Loucy (cell line): ENCODE results near the gene RPA3.

ENCODE experiments used
- H2AFZ ChIP-seq: fragments of 200-600 bp; sonication (generic); 2 replicates; pipeline ENCODE4 v1.6.0; 2016; ENCODE audit warnings: antibody characterized with exemption, mild to moderate bottlenecking, low read length, moderate library complexity
- H3F3A ChIP-seq: fragments of 200-600 bp; 2 replicates; pipeline ENCODE4 v1.6.0; 2016; ENCODE audit warnings: antibody characterized with exemption, low read depth, mild to moderate bottlenecking
- H3K27me3 ChIP-seq: fragments of 200-600 bp; sonication (generic); 2 replicates; pipeline ENCODE4 v1.6.1; 2014; ENCODE audit warnings: low read length, mild to moderate bottlenecking; ENCODE audit not compliant: insufficient read depth, poor library complexity, severe bottlenecking
- H3K36me3 ChIP-seq: fragments of 200-600 bp; sonication (generic); 2 replicates; pipeline ENCODE4 v1.6.1; 2016; ENCODE audit warnings: low read length; ENCODE audit not compliant: insufficient read depth
- H3K4me1 ChIP-seq: fragments of 200-600 bp; sonication (generic); 2 replicates; pipeline ENCODE4 v1.5.1; 2014; ENCODE audit warnings: low read length, mild to moderate bottlenecking; ENCODE audit not compliant: insufficient read depth, poor library complexity, severe bottlenecking
- H3K4me2 ChIP-seq: fragments of 200-600 bp; sonication (generic); 2 replicates; pipeline ENCODE4 v1.6.0; 2014; ENCODE audit warnings: antibody characterized with exemption, low read length, low read depth, mild to moderate bottlenecking; ENCODE audit not compliant: poor library complexity, severe bottlenecking
- H3K4me3 ChIP-seq: fragments of 200-600 bp; sonication (generic); 2 replicates; pipeline ENCODE4 v1.5.1; 2014; ENCODE audit warnings: low read length, mild to moderate bottlenecking, mixed read lengths; ENCODE audit not compliant: poor library complexity, severe bottlenecking
- H3K79me2 ChIP-seq: fragments of 200-600 bp; sonication (generic); 2 replicates; pipeline ENCODE4 v1.6.1; 2014; ENCODE audit warnings: low read length; ENCODE audit not compliant: insufficient read depth
- H3K9ac ChIP-seq: fragments of 200-600 bp; sonication (generic); 2 replicates; pipeline ENCODE4 v1.6.0; 2014; ENCODE audit warnings: mild to moderate bottlenecking, low read depth, low read length, moderate library complexity; ENCODE audit not compliant: poor library complexity, severe bottlenecking
- H3K9me2 ChIP-seq: fragments of 200-600 bp; sonication (generic); replicated peaks from 2 replicates; pipeline ENCODE4 v1.6.1; 2016; ENCODE audit warnings: low read depth, low read length, mixed read lengths
- H3K9me3 ChIP-seq: fragments of 200-600 bp; sonication (generic); 2 replicates; pipeline ENCODE4 v1.6.1; 2014; ENCODE audit warnings: mild to moderate bottlenecking, antibody characterized with exemption, low read length, low read depth; ENCODE audit not compliant: insufficient read depth
- H4K20me1 ChIP-seq: fragments of 200-600 bp; sonication (generic); 2 replicates; pipeline ENCODE4 v1.6.0; 2014; ENCODE audit warnings: antibody characterized with exemption, low read length, mild to moderate bottlenecking; ENCODE audit not compliant: insufficient read depth, poor library complexity, severe bottlenecking
- CTCF ChIP-seq: fragments of 200-600 bp; sonication (generic); conservative IDR thresholded peaks from 2 replicates; pipeline ENCODE4 v1.5.1; 2014; ENCODE audit warnings: mild to moderate bottlenecking, antibody characterized with exemption, low read length
- EZH2phosphoT487 ChIP-seq: fragments of 200-600 bp; IDR thresholded peaks from 2 replicates; pipeline ENCODE4 v1.6.1; 2018; ENCODE audit warnings: antibody characterized with exemption, mild to moderate bottlenecking, moderate library complexity, borderline replicate concordance

Gene RPA3

GRCh38 chr7:7671361-7671760, 47.0 kb downstream of the RPA3 start:
- Histone ChIP-seq H3K9ac (no peak overlapping the region), H3K79me2 (peaks cover 15% of the 10 kb centered on the region), H2AFZ (no peak overlapping the region), H3K4me2 (no peak overlapping the region), H3K36me3 (peaks cover 6% of the 10 kb centered on the region; the same call in 1 of the 2 replicates), H3K27me3 (no peaks in the 10 kb centered on the region), H3K9me2 (no peaks in the 10 kb centered on the region), H3K4me3 (no peak overlapping the region), H3F3A (0 out of 2 replicates have a peak, but pooled peaks cover 3% of the 10 kb centered on the region), H3K9me3 (peaks cover 4% of the 10 kb centered on the region; the same call in 1 of the 2 replicates), H3K4me1 (peaks cover 10% of the 10 kb centered on the region), H4K20me1 (no peaks in the 10 kb centered on the region)
- TF ChIP-seq EZH2phosphoT487 (no peak), CTCF (no peak)

GRCh38 chr7:7670490-7670889, 47.9 kb downstream of the RPA3 start:
- peaks cover 23% of the 10 kb centered on the region for H3K79me2 ChIP-seq
- H3K9me2 ChIP-seq, result no peaks in the 10 kb centered on the region
- H2AFZ ChIP-seq, result no peak overlapping the region
- H3F3A ChIP-seq, result no peaks in the 10 kb centered on the region
- no peaks in the 10 kb centered on the region for H3K27me3 ChIP-seq
- H3K4me2 ChIP-seq, result no peak overlapping the region
- H4K20me1 ChIP-seq, result no peaks in the 10 kb centered on the region
- H3K4me1 ChIP-seq, result peaks cover 4% of the 10 kb centered on the region
- H3K4me3 ChIP-seq, result no peak overlapping the region
- no peak overlapping the region for H3K9ac ChIP-seq
- peaks cover 6% of the 10 kb centered on the region; the same call in 1 of the 2 replicates for H3K36me3 ChIP-seq
- TF ChIP-seq EZH2phosphoT487 (no peak), CTCF (no peak)
- H3K9me3 ChIP-seq, result peaks cover 4% of the 10 kb centered on the region; the same call in 1 of the 2 replicates

- Histone ChIP-seq H3K79me2 (peaks cover 33% of the 10 kb centered on the region), H2AFZ (no peak overlapping the region), H3K4me3 (no peak overlapping the region), H3F3A (0 out of 2 replicates have a peak, but pooled peaks cover 3% of the 10 kb centered on the region), H3K27me3 (no peaks in the 10 kb centered on the region), H3K36me3 (peaks cover 6% of the 10 kb centered on the region; the same call in 1 of the 2 replicates), H3K9ac (no peak overlapping the region), H3K9me3 (peaks cover 4% of the 10 kb centered on the region; the same call in 1 of the 2 replicates), H3K4me1 (peaks cover 10% of the 10 kb centered on the region), H3K4me2 (no peak overlapping the region), H3K9me2 (no peaks in the 10 kb centered on the region), H4K20me1 (no peaks in the 10 kb centered on the region)
- TF ChIP-seq EZH2phosphoT487 (no peak), CTCF (no peak)
Measured at GRCh38 chr7:7668706-7669105, 49.7 kb downstream of the RPA3 start.
